AG04449 (cell line): ENCODE data around the gene DHRS3.
"Not testable (repeated sequence)": the region's sequence is repeated elsewhere in the genome, so short reads cannot be mapped to it uniquely, and the experiment has no call there.

Experiments used
- CTCF ChIA-PET: fragments of 350-600 bp; formaldehyde crosslinking; extraction: SDS; loops from one replicate; lab custom pipeline; 2021; ENCODE audit warnings: antibody characterized with exemption; lab: Yijun Ruan, JAX
- POLR2A ChIA-PET: fragments of 400-600, 350-600 bp; formaldehyde crosslinking; extraction: SDS; loops from one replicate; lab custom pipeline; 2020; ENCODE audit warnings: antibody characterized with exemption, inconsistent platforms; lab: Yijun Ruan, JAX
- DNase-seq: peaks from one replicate; pipeline ENCODE4 v3.0.0-alpha.2; 2010; ENCODE audit warnings: low read depth, low spot score
- H3K4me3 ChIP-seq: 2 replicates; pipeline ENCODE4 v1.5.1; 2011; ENCODE audit warnings: low read depth, mild to moderate bottlenecking, control low read depth, low read length
- CTCF ChIP-seq: IDR thresholded peaks from one replicate; pipeline ENCODE4 v1.5.1; 2011; ENCODE audit warnings: mild to moderate bottlenecking, moderate library complexity, low read length, control low read depth, inconsistent platforms; ENCODE audit not compliant: insufficient read depth; ENCODE audit errors: missing control alignments

Gene DHRS3

GRCh38 chr1:12568009-12568767, 49.8 kb downstream of the DHRS3 start:
- DNase-seq = no peak
- no peak for TF ChIP-seq CTCF
- ChIA-PET POLR2A (no interaction called here), CTCF (no interaction called here)
- no peak overlapping the region for H3K4me3 ChIP-seq

DNA sequence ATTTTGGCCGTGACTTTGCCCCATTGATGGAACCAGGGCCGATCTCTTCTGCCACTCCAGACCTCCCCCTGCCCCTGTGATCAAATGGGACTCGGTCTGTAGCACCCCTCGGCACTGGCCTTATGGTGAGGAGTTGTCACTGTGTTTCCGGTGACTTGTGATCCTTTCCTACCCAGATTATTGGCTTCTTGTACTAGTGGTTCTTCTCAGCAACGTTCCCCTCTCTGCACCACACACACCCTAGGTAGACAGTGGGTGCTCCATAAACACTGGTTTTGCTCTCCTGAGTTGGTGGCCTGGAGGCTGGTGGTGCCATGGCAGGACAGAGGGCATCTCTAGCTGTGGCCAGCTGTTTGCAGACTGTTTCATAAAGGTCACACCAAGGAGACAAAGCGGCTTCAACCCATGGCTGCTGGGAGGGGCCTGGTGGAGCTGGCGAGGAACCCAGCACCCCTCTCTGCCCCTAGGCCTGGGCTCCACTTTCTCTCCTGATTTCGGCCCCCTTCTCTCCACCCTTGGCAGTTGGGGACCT, 50.7 kb downstream of the DHRS3 start:
- H3K4me3 ChIP-seq = no peak overlapping the region
- TF ChIP-seq CTCF = no peak
- no peak for DNase-seq
- ChIA-PET CTCF (interaction anchor here (0.6 kb wide), 2 partner anchors 276 to 434 kb away, joined by 3 read pairs; no protein-coding TSS in a partner anchor), POLR2A (interaction anchor here (0.7 kb wide), 2 partner anchors 8 to 115 kb away, joined by 3 to 4 read pairs; no protein-coding TSS in a partner anchor)

- ChIA-PET POLR2A (interaction anchor here (0.7 kb wide), 2 partner anchors 8 to 114 kb away, joined by 3 to 4 read pairs; no protein-coding TSS in a partner anchor), CTCF (interaction anchor here (0.6 kb wide), 2 partner anchors 276 to 433 kb away, joined by 3 read pairs; no protein-coding TSS in a partner anchor)
- no peak for DNase-seq
- no peak for TF ChIP-seq CTCF
- no peak overlapping the region for H3K4me3 ChIP-seq
Observed at GRCh38 chr1:12566484-12567287, 51.3 kb downstream of the DHRS3 start.

GRCh38 chr1:12565966-12566352, 52.1 kb downstream of the DHRS3 start:
- H3K4me3 ChIP-seq = no peak overlapping the region
- no peak for DNase-seq
- POLR2A ChIA-PET = no interaction called here
- CTCF ChIA-PET = interaction anchor here (1.1 kb wide), 1 partner anchor 20 kb away, joined by 3 read pairs; no protein-coding TSS in a partner anchor
- no peak for TF ChIP-seq CTCF

DNA sequence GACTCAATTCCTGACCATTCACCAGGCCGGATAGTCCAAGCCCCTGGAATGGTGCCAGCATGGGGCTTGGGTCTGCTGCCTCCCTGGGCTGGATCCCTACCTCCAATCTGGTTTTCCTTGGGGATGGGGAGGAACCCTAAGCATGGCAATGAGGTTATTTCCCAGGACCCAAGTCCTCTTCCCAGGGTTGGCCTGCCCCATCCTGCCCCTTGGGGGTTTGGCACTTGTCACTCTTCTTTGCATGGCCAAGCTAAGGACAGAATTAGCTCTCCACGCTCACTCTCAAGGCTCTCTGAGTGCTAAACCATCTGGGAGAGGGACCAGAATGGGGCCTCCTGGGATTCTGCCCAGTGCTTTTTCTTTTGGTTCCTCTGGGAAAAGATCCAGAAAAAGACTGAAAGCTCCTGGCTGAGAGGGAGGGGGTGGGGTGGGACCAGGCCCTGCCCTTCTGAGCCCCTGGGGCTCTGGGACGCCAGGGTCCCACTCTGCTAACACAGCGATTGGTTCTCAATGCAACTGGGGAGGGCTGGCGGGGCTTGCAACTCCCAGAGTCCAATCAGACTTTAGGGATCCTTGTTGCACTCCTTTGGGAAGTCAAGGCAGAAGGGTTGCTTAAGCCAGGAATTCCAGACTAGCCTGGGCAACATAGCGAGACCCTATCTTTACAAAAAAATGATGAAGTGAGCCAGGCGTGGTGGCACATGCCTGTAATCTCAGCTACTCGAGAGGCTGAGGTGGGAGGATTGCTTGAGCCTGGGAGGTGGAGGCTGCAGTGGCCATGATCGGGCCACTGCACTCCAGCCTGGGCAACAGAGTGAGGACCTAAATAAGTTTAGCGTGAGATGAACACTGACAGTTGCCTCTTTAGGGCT, 52.7 kb downstream of the DHRS3 start:
- CTCF ChIA-PET = interaction anchor here (1.1 kb wide), 1 partner anchor 20 kb away, joined by 3 read pairs; no protein-coding TSS in a partner anchor

GRCh38 chr1:12564251-12564650, 53.8 kb downstream of the DHRS3 start:
- H3K4me3 ChIP-seq, CTCF ChIA-PET, DNase-seq, POLR2A ChIA-PET: not testable (repeated sequence)

More for the DNA sequence above, 52.7 kb downstream of the DHRS3 start:
- no peak overlapping the region for H3K4me3 ChIP-seq
- no peak for DNase-seq
- POLR2A ChIA-PET = interaction anchor here (0.6 kb wide), 1 partner anchor 54 kb away, joined by 3 read pairs; no protein-coding TSS in a partner anchor
- no peak for TF ChIP-seq CTCF
